ENCODE measurements around the gene CCDC154.

The CCDC154 gene

DNA sequence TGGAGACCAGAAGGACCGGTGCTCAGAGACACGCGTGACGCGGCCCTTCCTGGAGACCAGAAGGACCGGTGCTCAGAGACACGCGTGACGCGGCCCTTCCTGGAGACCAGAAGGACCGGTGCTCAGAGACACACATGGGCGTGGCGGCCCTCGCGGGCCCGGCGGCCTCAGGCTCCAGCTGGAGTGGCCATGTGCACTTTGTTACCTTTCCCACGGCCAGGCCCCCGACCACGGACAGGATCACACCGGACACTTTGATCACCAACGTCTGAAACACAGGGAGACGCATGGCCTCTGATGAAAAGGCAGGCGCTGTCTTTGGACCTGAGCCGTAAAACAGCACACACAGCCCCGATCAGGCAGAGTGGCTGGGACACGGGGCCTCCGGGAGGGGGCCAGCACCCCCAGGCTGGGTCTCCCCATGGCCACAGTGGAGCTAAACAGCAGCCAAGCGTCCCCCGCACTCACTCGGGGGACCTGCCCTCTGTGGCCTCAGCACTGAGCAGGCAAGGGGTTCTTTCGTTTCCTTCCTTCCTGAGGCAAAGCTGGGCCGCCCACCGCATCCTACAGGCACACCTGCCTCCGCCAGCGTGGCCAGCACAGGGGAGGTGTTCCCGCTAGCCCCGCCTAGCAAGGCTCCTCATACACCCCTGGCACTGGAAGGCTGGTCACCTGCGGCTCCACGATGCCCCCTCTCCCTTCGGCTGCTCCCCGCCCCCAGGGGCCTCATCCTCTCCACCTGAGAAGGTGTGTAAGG, 13.3 kb upstream of the CCDC154 start:
- no peak overlapping the region for H3K27ac ChIP-seq (ENCODE audit: poor library complexity, severe bottlenecking)
- H3K4me1 ChIP-seq (ENCODE audit: insufficient read depth, poor library complexity, severe bottlenecking): no peaks in the 10 kb centered on the region

DNA sequence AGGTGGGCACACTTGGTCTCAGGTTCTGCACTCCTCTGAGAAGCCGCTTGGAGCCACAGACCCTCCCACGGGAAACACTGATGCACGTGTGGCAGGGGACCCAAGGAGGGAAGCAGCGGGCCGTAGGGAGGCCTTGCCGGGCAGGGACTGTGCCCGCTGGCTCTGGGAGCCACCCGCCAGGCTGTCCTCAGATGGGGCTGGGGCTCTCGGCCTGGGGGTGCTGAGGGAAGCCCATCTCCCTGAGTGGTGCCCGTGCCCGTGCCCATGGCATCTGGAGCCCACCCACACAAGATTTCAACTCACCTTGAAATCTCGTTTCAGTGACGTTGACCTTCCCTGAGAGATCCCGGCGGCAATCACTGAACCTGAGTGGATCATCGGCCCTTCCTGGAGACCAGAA, 12.6 kb upstream of the CCDC154 start:
- H3K9me3 ChIP-seq (ENCODE audit: severe bottlenecking): no peaks in the 10 kb centered on the region
- no peaks in the 10 kb centered on the region for H3K4me1 ChIP-seq (ENCODE audit: insufficient read depth, poor library complexity, severe bottlenecking)
- ATAC-seq (ENCODE audit: low read depth): no peak
- no peaks in the 10 kb centered on the region for H3K27me3 ChIP-seq (ENCODE audit: insufficient read depth, poor library complexity, severe bottlenecking)
- H3K27ac ChIP-seq (ENCODE audit: poor library complexity, severe bottlenecking): no peak overlapping the region
- no peak for DNase-seq (ENCODE audit: low spot score)
- H3K36me3 ChIP-seq (ENCODE audit: low read depth): 0 out of 2 replicates have a peak, but pooled peaks cover 2% of the 10 kb centered on the region
- TF ChIP-seq, protein P1, sequence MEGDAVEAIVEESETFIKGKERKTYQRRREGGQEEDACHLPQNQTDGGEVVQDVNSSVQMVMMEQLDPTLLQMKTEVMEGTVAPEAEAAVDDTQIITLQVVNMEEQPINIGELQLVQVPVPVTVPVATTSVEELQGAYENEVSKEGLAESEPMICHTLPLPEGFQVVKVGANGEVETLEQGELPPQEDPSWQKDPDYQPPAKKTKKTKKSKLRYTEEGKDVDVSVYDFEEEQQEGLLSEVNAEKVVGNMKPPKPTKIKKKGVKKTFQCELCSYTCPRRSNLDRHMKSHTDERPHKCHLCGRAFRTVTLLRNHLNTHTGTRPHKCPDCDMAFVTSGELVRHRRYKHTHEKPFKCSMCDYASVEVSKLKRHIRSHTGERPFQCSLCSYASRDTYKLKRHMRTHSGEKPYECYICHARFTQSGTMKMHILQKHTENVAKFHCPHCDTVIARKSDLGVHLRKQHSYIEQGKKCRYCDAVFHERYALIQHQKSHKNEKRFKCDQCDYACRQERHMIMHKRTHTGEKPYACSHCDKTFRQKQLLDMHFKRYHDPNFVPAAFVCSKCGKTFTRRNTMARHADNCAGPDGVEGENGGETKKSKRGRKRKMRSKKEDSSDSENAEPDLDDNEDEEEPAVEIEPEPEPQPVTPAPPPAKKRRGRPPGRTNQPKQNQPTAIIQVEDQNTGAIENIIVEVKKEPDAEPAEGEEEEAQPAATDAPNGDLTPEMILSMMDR (IDR thresholded peaks at IDR 0.05; ENCODE audit: poor library complexity, severe bottlenecking): no peak
- no peak overlapping the region for H3K4me3 ChIP-seq (ENCODE audit: severe bottlenecking)

More for the DNA sequence above, 13.3 kb upstream of the CCDC154 start:
- Histone ChIP-seq H3K36me3 (ENCODE audit: low read depth) (0 out of 2 replicates have a peak, but pooled peaks cover 2% of the 10 kb centered on the region), H3K4me3 (ENCODE audit: severe bottlenecking) (no peak overlapping the region), H3K9me3 (ENCODE audit: severe bottlenecking) (no peaks in the 10 kb centered on the region), H3K27me3 (ENCODE audit: insufficient read depth, poor library complexity, severe bottlenecking) (no peaks in the 10 kb centered on the region)
- DNase-seq (ENCODE audit: low spot score) (peak; percentile 49), ATAC-seq (ENCODE audit: low read depth) (no peak)
- TF ChIP-seq, protein P1 (IDR thresholded peaks at IDR 0.05; ENCODE audit: poor library complexity, severe bottlenecking): no peak

DNA sequence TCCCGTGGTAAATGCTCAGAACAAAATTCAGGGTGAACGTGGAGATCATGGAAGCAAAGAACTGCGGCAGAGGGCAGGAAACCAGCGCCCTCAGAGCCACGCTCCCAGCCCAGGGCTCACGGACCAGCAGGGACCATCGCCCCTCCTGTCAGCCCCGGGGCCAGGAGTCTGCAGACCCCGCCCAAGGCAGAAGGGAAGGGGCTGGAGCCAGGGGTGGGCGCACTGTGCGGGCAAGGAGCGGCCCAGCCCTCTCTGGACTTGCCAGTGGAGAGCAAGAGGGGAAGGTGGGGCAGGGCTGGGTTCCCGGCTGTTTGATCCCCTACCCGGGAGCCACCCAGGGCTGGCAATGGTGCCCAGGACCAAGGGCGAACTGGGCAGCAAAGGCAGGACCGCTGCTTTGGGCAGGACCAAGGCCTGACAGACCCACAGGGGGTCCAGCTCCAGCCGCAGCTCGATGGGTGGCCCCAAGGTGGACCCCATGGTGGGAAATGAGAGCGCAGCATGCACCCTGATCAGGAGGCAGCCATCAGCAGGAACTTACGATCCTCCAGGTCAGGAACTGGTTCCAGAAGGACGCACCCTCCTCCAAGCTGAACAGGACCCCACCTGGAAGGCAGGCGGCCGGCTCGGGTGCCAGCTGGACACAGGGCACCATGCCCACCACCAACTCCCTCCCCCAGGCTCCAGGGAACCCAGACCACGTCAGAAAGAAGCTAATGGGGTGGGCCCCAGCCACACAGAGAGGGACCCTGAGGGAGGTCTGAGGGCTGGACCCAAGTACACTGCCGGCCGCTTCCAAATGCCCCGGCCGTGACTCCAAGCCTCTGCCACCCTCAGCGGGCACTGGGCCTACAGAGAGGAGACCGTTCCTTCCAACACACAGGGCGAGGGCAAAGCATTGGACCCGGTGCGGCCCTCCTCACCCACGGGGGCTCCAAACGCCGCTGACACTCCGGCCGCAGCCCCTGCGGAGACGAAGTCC, 11.1 kb upstream of the CCDC154 start:
- H3K9me3 ChIP-seq (ENCODE audit: severe bottlenecking): no peaks in the 10 kb centered on the region
- 0 out of 2 replicates have a peak, but pooled peaks cover 2% of the 10 kb centered on the region for H3K36me3 ChIP-seq (ENCODE audit: low read depth)
- DNase-seq (ENCODE audit: low spot score): no peak
- no peak overlapping the region for H3K4me3 ChIP-seq (ENCODE audit: severe bottlenecking)
- no peak for ATAC-seq (ENCODE audit: low read depth)
- no peaks in the 10 kb centered on the region for H3K27me3 ChIP-seq (ENCODE audit: insufficient read depth, poor library complexity, severe bottlenecking)
- no peak overlapping the region for H3K27ac ChIP-seq (ENCODE audit: poor library complexity, severe bottlenecking)
- TF ChIP-seq, protein P1 (IDR thresholded peaks at IDR 0.05; ENCODE audit: poor library complexity, severe bottlenecking): no peak
- no peaks in the 10 kb centered on the region for H3K4me1 ChIP-seq (ENCODE audit: insufficient read depth, poor library complexity, severe bottlenecking)

DNA sequence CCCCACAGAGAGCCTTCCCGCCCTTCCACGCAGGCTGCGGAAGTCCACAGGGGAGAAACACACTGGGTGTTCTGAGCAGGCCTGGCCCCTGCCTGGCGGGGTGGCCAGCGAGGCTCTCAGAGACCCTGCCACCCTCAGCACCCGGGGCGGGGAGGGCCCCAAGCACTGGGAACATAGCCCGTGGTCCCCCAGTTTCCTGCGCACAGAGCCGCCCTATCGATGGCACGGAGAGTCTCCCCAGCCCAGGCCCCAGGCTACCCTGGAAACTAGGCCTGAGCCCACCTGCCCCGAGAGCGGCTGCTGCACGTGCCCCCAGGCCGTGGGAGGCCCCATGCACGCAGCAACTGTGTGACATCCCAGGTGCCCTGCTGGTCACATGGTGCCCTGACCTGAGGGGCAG, 10.2 kb upstream of the CCDC154 start:
- no peak for ATAC-seq (ENCODE audit: low read depth)
- 0 out of 2 replicates have a peak, but pooled peaks cover 2% of the 10 kb centered on the region for H3K36me3 ChIP-seq (ENCODE audit: low read depth)

More for the DNA sequence above, 10.2 kb upstream of the CCDC154 start:
- TF ChIP-seq, protein P1 (IDR thresholded peaks at IDR 0.05; ENCODE audit: poor library complexity, severe bottlenecking): no peak
- DNase-seq (ENCODE audit: low spot score): no peak
- no peaks in the 10 kb centered on the region for H3K4me1 ChIP-seq (ENCODE audit: insufficient read depth, poor library complexity, severe bottlenecking)
- H3K27ac ChIP-seq (ENCODE audit: poor library complexity, severe bottlenecking): no peak overlapping the region
- H3K9me3 ChIP-seq (ENCODE audit: severe bottlenecking): no peaks in the 10 kb centered on the region
- no peaks in the 10 kb centered on the region for H3K27me3 ChIP-seq (ENCODE audit: insufficient read depth, poor library complexity, severe bottlenecking)
- H3K4me3 ChIP-seq (ENCODE audit: severe bottlenecking): no peak overlapping the region
